Body of pancreas (tissue), 4 donors: ENCODE results near the gene SPAG6. TPM values are rescaled to one million over a fixed set of nuclear protein-coding genes. Genes with fewer than 3 reads are reported as not detected.

Experiments
- ATAC-seq: fragments of 150-250 bp; one replicate; pipeline ENCODE4 v1.9.1; 2016
- DNase-seq, 4 donors: peaks; one replicate each; pipeline ENCODE4 v3.0.0-alpha.2; 2019
- H3K27ac ChIP-seq, 4 donors: fragments of 200-600 bp; sonication (generic); 1 replicate in 3 of 4; 2 replicates in 1 of 4; pipeline versions ENCODE4 v1.5.1 to v1.6.1; 2016 to 2019; ENCODE audit warnings: mild to moderate bottlenecking in 1 of 4, mixed read lengths in 1 of 4, moderate library complexity in 1 of 4
- H3K27me3 ChIP-seq, 2 donors: fragments of 200-600 bp; sonication (generic); one replicate each; pipeline ENCODE4 v1.6.0; 2016; ENCODE audit warnings: mild to moderate bottlenecking in 1 of 2
- H3K36me3 ChIP-seq, 2 donors: fragments of 200-600 bp; sonication (generic); replicated peaks in 1 of 2; 2 replicates each; pipeline ENCODE4 v1.5.1; 2016; ENCODE audit warnings: low read depth in 2 of 2; ENCODE audit not compliant: insufficient read depth in 1 of 2
- H3K4me1 ChIP-seq: fragments of 200-600 bp; sonication (generic); one replicate; pipeline ENCODE4 v1.6.0; 2016
- H3K4me3 ChIP-seq, 2 donors: fragments of 200-600 bp; sonication (generic); 1 replicate in 1 of 2; 2 replicates in 1 of 2; pipeline ENCODE4 v1.5.1; 2016 to 2019
- H3K9me3 ChIP-seq, 3 donors: fragments of 200-600 bp; sonication (generic); 1 replicate in 2 of 3; 2 replicates in 1 of 3; pipeline ENCODE4 v1.5.1; 2016
- POLR2A ChIP-seq, 3 donors: fragments of 450-650 bp; IDR thresholded peaks; one replicate each; pipeline ENCODE4 v1.6.1; 2016; ENCODE audit warnings: antibody characterized with exemption in 3 of 3, mild to moderate bottlenecking in 2 of 3
- WGBS, 2 donors: methylation state at CpG; one replicate each; pipeline ENCODE4 v1.1.5; 2017; 5-methylcytosine and 5-hydroxymethylcytosine counted together
- intact Hi-C: fragments of 100-400 bp; cut with DNase I; formaldehyde crosslinking; loops from one replicate; pipeline ENCODE4 v1.15.1; 2023
- total RNA-seq, 2 donors: library from RNA; depleted of rRNA; stranded (reverse); fragments of >200 nt; gene quantifications; one replicate each; pipeline ENCODE4 v1.1.0, GENCODE V29; 2016
- TF ChIP-seq, protein P1 (sequence below), 7 experiments: fragments of 450-650 bp in 4 of 7; fragments of 200-600 bp in 3 of 7; sonication (generic) in 3 of 7; IDR thresholded peaks; one replicate each; pipeline ENCODE4 v1.5.1; 2016 to 2019; ENCODE audit warnings: antibody characterized with exemption in 7 of 7

The SPAG6 gene
- total RNA-seq, 2 donors from 2014 or later: 0.26 TPM; not detected in 1

DNA sequence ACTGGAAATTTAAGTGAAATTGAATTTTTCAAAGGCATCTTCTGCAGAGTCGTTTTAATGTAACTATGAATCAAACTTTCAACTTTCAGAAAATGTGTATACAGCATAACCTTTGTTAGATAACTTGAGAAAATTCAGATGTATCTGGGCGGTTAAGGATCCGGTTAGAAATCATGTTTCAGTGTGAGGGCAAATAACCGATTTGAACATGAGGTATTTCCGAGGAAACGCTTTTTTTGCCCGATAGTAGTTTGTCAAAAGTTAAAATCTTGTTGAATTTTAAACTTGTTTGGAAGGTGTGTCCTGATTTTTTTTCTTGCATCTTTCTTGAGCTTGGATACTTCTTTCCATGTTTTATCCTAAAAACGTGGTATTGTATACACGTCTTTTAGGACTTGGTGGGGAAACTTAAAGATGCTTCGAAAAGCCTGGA, 25.7 kb upstream of the SPAG6 start:
- 85 to 89% methylated on average over 10 of the region's 10 CpGs for WGBS, 2 donors
- intact Hi-C loops: no loop called here
- peaks cover 59% of the 10 kb centered on the region for H3K4me1 ChIP-seq
- no peak for ATAC-seq
- DNase-seq: no peak
- peak overlapping the region in 2 of 4 donors; percentile 66 to 87 for H3K27ac ChIP-seq
- H3K9me3 ChIP-seq: no peaks in the 10 kb centered on the region
- H3K4me3 ChIP-seq: no peak overlapping the region
- H3K36me3 ChIP-seq: no peaks in the 10 kb centered on the region
- TF ChIP-seq, protein P1, sequence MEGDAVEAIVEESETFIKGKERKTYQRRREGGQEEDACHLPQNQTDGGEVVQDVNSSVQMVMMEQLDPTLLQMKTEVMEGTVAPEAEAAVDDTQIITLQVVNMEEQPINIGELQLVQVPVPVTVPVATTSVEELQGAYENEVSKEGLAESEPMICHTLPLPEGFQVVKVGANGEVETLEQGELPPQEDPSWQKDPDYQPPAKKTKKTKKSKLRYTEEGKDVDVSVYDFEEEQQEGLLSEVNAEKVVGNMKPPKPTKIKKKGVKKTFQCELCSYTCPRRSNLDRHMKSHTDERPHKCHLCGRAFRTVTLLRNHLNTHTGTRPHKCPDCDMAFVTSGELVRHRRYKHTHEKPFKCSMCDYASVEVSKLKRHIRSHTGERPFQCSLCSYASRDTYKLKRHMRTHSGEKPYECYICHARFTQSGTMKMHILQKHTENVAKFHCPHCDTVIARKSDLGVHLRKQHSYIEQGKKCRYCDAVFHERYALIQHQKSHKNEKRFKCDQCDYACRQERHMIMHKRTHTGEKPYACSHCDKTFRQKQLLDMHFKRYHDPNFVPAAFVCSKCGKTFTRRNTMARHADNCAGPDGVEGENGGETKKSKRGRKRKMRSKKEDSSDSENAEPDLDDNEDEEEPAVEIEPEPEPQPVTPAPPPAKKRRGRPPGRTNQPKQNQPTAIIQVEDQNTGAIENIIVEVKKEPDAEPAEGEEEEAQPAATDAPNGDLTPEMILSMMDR (IDR thresholded peaks at IDR 0.05): no peak
- no peak for TF ChIP-seq POLR2A (IDR thresholded peaks at IDR 0.05)
- no peaks in the 10 kb centered on the region for H3K27me3 ChIP-seq

DNA sequence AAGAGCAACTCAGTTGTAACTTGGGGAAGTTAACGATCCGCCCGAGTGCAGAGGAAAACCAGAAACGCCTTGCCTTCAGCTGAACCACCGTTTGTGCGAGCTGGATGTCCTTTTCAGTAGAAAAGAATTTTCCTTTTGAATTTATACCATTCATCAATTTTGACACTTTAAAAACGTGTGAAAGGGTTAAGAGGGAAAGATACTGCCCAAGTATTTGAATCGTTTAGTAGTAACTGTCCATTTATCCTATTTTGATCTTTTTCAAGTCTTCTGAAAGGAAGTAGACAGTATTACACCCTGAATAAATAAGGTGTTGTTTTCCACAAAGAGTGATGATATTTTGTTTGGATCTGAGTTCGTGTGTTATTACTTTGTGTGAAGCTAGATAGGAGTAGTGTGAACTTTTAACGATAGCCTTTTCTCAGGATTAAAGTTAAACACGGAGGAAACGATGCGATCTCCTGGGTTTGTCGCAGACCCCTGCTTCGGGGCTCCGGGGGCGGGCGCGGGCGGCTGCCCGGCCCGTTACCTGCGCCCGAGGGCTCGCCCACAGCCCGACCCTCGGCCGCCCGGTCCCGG, 25.2 kb upstream of the SPAG6 start:
- H3K9me3 ChIP-seq: no peaks in the 10 kb centered on the region
- H3K27me3 ChIP-seq: no peaks in the 10 kb centered on the region
- no peaks in the 10 kb centered on the region for H3K36me3 ChIP-seq
- DNase-seq (no peak), ATAC-seq (no peak)
- intact Hi-C loops: no loop called here
- peak overlapping the region; percentile 52 to 87 (median 72) for H3K27ac ChIP-seq
- H3K4me1 ChIP-seq: peaks cover 64% of the 10 kb centered on the region
- no peak overlapping the region for H3K4me3 ChIP-seq
- 14 to 16% methylated on average over 24 to 30 of the region's 30 CpGs for WGBS, 2 donors
- TF ChIP-seq, protein P1 (IDR thresholded peaks at IDR 0.05): no peak

DNA sequence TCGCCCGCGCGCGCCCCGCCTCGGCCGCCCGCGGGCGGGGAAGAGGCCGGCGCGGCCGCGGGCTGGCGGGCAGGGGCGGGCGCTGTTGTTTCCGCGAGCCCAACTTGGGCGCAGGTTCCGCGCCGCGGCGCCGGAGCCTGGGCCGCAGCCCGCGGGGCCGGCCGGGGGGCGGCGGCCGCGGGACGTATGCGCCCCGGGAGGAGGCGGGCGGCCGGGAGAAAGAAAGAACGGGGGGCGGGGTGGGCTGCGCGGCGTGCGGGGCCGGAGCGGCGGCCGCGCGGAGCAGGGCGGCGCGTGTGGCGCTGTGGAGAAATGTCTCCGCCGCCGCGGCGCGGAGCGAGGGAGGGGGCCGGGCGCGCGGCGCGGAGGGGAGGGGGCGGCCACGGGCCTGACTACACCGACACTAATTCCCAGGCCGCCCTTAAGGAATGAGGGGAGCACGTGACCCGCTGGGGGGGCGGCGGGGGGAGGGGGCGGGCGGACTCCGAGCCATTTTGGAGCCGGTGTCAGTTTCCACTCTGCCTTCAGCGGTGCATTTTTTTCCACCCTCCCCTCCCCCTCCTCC, 24.6 kb upstream of the SPAG6 start, which contains the start of gene BMI1:
BMI1 (plus strand) TSS at position 509 of the 565 bp plus-strand sequence. CDS start 5,351 bp downstream, outside the sequence.
- DNase-seq (peak; percentile 78 to 86 (median 83)), ATAC-seq (peak; percentile 66)
- 1% methylated on average over 22 of the region's 85 CpGs; no CpG with 5 or more reads in 1 of the 2 donors for WGBS, 2 donors
- peaks cover 60% of the 10 kb centered on the region for H3K4me1 ChIP-seq
- TF ChIP-seq, protein P1 (IDR thresholded peaks at IDR 0.05): peak in 3 of 7 experiments; percentile 7 to 22 (median 13)
- no peak for TF ChIP-seq POLR2A (IDR thresholded peaks at IDR 0.05)
- H3K4me3 ChIP-seq: peak within 1 kb of the TSS; percentile 60 to 79
- no peaks in the 10 kb centered on the region for H3K36me3 ChIP-seq
- H3K27ac ChIP-seq: peak within 1 kb of the TSS; percentile 79 to 94 (median 84)
- no peaks in the 10 kb centered on the region for H3K9me3 ChIP-seq
- H3K27me3 ChIP-seq: no peaks in the 10 kb centered on the region
- intact Hi-C loops: no loop called here

DNA sequence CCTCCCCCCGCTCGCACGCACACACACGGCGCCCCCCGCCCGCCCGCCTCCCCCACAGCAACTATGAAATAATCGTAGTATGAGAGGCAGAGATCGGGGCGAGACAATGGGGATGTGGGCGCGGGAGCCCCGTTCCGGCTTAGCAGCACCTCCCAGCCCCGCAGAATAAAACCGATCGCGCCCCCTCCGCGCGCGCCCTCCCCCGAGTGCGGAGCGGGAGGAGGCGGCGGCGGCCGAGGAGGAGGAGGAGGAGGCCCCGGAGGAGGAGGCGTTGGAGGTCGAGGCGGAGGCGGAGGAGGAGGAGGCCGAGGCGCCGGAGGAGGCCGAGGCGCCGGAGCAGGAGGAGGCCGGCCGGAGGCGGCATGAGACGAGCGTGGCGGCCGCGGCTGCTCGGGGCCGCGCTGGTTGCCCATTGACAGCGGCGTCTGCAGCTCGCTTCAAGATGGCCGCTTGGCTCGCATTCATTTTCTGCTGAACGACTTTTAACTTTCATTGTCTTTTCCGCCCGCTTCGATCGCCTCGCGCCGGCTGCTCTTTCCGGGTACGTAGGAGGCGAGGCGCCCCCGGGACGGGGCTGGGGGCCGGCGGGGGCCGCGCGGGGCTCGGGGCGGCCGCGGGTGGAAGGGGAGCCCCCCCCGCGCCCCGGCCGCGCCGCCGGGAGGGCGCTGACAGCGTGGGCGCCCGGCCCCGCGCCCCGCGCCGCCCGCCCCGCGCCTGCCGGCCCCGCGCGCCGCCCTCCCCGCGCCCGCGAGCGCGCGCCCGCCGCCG, 24.0 kb upstream of the SPAG6 start:
- H3K4me1 ChIP-seq: peaks cover 63% of the 10 kb centered on the region
- no peaks in the 10 kb centered on the region for H3K9me3 ChIP-seq
- no peaks in the 10 kb centered on the region for H3K36me3 ChIP-seq
- DNase-seq: peak; percentile 64 to 70 (median 66)
- peak; percentile 31 for ATAC-seq
- no peaks in the 10 kb centered on the region for H3K27me3 ChIP-seq
- peak; percentile 19 to 59 (median 55) for TF ChIP-seq POLR2A (IDR thresholded peaks at IDR 0.05)
- TF ChIP-seq, protein P1 (IDR thresholded peaks at IDR 0.05): peak in 1 of 7 experiments; percentile 5
- H3K27ac ChIP-seq: peak overlapping the region; percentile 79 to 94 (median 84)
- H3K4me3 ChIP-seq: peak overlapping the region; percentile 60 to 79
- 0% methylated on average over 19 to 39 of the region's 114 CpGs for WGBS, 2 donors
- intact Hi-C loops: no loop called here
